Suppressor macrophage treated with lipopolysaccharide for 1 hour (primary cell): Measurements from ENCODE around the gene SEC14L1.
"Not testable (repeated sequence)": the region's sequence is repeated elsewhere in the genome, so short reads cannot be mapped to it uniquely, and the experiment has no call there.

Source experiments
- DNase-seq, 3 donors: peaks; one replicate each; pipeline ENCODE4 v3.0.0-alpha.2; 2020 to 2022

The SEC14L1 gene

DNA sequence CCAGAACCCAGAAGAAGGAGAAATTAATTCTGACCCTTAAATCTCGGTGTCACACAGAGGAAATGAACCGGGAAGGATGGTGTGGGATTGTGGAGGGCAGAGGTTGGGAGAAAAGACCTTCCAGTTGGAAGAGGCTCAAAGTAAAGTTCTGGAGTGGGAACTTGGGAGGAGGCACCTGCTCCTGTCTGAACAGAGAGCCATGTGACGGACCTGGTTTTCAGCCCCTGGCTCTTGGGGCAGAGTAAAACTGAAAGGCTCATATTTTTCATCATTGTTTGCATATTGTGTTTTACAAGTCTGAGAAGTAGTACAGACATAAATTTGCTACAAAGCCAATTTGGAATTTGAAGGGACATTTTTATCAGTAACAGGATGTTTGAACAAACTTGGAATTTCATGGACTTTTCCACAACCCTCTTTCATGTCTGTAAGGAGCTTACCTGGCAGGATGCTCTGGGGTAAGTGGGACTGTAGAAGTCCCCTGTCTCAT is 24.4 kb upstream of the SEC14L1 start:
- no peak for DNase-seq

DNA sequence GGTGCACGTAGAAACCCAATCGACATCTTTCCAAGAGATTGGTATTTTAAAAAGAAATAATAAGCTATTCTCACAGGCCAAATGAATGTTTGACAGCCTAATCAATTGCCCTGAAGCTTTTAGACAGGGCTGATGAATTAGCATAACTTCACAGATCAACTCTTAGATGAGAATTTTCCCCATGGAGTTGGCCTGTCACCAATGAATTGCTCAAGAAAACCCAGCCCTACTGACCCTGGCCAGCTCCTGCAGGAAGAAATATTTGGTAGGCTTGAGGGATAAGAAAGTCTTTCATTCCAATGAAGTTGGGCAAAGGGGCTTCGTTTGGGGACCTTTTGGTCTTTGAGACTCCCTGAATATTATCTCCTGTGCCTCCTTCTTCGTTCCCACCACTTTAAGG is 23.4 kb upstream of the SEC14L1 start:
- no peak for DNase-seq

DNA sequence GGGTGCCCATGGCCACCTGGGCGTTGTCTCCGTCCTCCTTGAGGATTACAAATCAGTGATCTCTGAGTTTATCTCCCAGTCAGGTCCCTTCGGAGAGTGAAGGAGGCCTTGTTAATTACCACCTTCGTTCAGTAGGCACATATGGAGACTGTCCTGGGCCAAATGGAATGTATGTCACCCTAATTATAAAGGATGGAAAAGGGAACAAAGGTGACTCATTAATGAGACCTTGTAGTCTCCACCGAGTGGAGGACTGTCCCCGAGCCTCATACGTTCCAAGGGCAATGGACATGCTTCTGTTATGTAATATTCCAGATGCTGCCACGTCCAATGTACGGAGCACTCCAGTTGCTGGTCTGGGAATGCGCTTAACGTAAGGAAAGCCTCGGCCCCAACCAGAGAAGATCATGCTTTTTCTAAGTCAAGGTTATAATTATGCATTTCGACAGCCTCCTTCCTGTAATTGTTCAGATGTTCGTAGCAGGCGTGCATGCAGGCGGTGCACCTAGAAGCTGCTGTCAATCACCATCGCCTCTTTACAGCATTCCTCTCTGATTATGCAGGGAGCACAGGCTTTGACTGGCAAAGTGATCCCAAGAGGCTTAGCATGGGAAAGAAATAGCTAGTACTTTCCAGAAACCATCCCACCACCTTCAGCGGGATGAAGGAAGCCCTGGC is 22.4 kb upstream of the SEC14L1 start:
- DNase-seq: no peak

DNA sequence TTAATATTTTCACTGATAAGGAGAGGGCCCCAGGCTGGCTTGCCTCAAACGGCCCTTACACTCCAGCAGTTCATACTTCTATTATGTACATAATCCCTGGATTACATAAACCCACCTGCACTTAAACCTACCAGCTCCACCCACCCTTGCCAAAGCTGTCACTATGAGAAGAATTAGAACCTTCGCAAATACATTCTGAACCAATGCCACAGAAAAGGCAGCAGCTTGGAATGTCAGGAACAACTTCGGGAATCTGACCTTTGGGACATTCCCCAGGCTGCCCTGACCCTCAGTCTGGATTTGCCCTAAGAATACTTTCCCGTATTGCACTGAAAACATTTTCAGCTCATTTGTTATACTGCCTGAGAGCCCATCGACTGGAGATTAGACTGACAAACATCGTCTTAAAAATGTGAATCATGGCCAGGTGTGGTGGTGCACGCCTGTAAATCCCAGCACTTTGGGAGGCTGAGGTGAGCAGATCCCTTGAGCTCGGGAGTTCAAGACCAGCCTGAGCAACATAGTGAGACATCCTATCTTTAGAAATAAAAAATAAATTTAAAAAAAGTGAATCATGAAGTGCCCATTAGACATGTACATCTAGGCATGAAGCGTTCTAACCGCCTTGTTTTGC is 21.0 kb upstream of the SEC14L1 start:
- no peak for DNase-seq

DNA sequence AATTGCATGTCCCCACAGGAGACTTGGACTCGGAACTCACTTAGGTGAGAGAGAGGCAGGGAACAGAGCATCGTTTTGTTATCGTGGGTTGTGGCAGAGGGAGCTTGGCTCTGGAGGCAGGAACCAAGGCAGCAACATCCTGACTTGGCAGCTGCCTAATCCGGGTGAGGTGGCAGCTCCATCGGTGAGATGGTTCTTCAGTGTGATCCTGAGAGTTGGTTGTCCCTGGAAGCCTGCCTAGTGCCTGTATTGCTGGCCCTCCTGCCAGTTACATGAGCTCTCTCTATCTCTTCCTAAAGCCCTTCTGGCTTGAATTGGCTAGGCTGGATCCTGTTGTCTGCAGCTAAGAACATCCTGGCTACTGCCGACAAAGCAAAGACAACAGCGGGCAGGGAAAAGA is 19.9 kb upstream of the SEC14L1 start:
- no peak for DNase-seq

DNA sequence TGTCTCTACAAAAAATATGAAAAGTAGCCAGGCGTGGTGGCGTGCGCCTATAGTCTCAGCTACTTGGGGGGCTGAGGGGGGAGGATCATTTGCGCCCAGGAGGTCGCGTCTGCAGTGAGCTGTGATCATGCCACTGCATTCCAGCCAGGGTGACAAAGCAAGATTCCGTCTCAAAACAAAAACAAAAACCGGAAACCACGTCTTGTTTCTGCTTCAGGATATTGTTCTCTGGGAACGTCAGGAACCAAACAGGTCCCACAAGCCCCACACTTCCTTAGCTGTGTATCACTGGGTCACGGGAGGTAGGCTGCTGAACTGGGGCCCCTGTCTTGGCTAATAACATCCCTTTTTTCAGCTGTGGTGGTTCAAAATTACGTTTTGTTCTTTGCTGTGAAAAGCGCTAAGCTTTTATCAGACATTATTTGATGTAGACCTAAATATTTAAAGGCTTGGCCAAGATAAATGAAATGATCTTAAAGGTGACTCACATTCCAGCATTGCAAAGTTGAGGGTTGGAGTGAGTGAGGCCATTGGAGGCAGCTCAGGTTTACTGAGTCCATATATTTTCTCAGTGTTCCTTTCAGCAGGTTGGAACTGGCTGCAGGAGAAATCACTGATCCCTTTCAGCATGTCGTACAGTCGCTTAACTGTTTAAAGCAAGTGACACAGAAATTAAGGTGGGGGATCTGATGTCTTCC is 16.4 kb upstream of the SEC14L1 start:
- peak; percentile 75 to 88 (median 80) for DNase-seq

DNA sequence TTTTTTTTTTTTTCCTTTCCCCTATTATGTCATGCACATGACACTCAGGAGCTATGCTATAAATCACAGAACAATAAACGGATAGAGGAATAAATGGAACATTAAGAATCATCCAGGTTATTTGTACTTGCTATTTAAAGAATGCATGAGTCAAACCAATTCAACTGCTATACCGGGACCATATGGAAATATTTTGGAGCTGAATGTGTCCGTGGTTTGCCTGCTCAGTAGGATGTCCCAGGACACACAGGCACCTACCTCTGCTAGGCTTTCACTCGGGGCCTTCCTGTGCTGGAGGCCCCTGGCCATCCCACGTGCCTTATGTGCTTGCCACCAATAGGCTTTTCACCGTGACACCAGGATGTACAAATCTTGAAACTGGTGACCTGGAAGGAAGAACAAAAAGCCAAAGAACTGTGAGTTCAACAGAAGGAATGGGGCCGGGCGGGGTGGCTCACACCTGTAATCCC is 15.3 kb upstream of the SEC14L1 start:
- no peak for DNase-seq

DNA sequence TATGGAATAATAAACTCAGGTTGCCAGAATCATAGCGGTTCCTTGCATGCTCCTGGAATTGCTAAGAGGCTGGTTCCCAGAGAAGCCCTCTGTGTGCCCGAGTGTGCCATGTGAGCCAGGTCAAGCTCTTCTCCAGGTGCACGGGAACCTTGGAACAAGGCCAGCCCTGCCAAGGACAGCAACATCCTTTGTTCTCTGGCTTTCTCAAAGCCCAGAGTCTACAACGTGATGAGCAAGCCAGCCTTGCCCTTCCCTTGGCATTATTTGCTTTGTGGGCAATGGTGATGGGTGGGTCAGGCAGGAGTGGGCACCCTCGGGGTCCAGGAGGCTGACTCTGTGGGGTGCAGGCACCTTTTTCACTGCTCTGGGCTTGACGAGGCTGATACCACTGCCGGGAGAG is 14.2 kb upstream of the SEC14L1 start:
- DNase-seq: no peak

DNA sequence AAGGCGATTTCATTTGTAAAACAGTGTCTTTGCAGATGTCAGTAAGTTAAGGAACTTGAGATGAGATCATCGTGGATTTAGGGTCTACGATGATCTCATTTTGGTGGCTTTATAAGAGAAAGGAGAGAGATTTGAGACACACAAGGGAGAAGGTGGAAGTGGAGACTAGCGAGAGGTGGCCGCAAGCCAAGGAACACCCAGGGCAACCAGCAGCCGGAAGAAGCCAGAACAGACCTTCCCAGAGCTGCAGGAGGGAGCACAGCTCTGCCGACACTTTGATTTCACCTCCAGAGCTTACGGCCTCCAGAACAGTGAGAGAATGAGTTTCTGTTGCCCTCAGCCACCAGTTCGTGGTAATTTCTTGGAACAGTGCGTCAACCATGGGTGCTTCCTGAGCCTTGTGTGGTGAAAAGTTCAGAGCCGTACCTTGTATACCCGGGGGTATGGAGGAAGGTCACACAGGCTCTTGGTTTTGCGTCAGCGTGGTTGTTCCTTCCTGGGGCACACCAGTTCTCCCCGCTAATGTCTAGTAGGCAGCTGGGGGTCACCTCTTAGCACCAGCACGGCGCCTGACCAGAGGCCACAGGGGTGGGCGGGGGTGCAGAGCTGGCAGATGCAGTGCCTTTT is 12.9 kb upstream of the SEC14L1 start:
- peak; percentile 71 to 78 (median 74) for DNase-seq

DNA sequence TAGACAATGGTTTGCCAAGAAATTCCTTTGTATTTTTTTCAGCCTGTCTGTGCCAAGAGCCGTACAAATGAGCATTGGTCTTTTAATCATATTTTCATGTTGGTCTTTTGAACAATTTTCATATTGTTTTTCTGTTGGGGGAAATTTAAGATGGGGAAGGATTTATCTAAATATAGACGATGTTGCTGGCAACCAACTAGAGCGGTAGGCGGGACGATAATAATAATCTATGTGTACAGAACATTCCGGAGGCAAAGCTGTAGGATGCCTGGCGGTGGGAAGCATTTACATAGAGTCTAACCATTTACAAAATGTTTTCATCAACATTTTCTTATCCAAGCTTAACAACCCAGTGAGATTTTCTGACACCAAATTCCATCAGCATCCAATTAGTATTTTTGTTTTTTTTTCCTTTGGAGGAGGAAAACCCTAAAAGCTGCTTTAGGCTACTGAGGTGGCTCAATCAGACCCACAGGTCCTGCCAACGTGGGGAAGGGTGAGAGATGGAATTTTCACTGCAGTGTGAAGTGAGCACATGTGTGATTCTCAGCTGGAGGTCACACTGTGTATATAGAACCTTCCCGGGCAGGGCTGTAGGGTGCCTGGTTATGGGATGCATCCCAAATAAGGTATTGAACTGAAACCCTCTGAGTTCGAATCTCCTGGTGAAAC is 11.7 kb upstream of the SEC14L1 start:
- DNase-seq: no peak

DNA sequence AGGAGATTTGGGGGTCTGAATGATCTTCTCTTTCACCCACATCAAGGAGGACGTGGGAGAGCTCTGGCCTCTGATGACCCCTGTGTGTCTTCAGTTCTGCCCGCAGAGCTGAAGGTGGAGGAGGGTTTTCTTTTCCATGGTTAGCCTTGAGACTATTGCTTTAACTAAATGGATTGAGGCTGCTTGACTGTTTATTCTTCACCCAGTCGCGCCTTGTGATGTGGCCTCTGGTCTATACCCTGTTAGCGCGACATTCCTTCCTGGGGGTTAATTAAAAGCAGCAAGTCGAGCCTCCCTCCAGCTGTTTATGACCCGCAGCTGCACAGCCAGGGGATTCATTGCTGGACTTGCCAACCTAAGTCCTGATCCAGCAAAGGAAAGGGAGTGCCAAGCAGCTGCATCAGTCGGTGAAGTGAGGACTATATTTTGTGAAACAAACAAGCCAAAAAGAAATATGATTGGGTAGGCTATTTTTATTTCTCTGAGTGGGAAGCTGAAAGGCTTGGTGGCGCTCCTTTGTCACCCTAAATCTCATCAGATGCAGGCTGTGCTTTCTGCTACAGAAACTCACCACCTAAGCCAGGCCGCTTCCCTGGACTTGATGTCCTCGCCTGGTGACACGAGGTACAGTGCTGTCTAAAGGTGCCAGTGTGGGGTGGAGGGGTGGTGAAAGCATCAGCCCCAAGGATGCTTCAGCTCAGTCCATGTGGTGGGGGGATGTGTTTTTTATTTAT is 11.0 kb upstream of the SEC14L1 start:
- no peak for DNase-seq

DNA sequence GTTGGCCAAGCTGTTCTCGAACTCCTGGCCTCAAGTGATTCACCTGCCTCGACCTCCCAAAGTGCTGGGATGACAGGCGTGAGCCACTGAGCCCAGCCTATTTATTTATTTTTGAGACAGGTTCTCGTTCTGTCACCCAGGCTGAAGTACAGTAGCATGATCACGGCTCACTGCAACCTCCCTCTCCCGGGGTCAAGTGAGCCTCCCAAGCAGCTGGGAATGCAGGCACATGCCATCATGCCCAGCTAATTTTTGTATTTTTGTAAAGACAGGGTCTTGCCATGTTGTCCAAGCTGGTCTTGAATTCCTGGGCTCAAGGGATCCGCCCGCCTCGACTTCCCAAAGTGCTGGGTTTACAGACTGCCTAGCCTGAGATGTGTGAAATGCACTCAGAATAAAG is 10.2 kb upstream of the SEC14L1 start:
- no peak for DNase-seq

DNA sequence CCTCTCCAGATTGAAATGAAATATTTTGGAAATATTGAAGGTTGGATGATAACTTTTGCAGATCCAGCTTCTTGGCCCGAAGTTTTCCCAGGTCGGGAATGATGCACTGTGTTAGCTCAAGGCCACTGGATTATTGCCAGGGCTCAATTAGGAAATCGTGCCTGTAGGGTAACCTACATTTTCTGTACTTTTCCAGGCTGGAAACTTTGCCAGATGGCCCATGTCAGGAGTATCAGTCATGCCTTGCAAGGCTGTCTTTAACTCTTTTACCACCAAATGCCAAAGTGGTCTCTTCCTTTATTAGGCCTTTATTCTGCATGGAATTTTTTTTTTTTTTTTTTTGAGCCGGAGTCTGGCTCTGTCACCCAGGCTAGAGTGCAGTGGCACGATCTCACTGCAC is 8.9 kb upstream of the SEC14L1 start:
- DNase-seq: no peak

DNA sequence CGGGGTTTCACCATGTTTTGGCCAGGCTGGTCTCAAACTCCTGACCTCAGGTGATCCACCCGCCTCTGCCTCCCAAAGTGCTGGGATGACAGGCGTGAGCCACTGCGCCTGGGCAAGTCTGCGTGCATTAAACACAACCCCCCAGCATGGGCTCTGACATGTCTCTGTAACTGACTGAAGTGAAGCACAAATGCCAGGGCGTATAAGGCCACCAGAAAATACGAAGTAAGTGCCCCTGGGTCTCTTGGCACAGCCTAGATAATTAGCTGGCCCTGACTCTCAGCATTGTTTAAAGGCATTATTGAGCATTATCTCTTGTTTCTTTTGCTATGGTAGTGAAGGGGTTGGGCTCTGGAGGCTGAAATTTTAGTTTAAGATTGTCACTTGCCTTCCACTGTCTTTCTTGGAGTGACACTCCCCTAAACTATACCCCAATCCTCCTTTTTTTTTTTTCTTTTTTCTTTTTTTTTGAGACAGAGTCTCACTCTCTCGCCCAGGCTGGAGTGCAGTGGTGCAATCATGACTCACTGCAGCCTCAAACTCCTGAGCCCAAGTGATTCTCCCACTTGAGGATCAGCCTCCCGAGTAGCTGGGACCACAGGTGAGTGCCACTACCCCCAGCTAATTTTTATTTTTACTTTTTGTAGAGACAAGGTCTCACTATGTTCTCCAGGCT is 8.2 kb upstream of the SEC14L1 start:
- DNase-seq: no peak

DNA sequence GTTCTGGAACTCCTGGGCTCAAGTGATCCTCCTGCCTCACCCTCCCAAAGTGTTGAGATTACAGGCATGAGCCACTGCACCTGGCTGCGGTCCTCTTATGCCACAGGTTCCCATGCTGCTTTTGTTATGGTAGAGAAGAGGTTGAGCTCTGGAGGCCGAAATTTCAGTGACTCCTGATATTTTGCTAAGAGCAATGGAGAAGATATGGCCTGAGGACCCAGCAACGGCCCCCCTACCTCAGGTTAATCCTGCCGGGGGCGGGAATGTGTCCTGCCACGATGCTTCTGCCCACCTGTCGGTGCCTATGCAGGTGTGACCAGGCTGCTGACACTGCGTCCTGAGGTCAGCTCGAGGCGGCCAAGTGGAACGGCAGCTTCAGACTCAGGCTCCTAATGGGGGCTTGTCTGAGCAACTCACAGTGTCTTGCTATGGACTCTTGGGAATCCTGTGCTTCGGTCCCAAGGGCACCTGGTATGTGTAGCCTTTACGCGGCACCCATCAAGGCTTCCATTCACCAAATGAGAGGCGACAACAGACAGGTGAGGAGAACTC is 7.6 kb upstream of the SEC14L1 start:
- DNase-seq: no peak

DNA sequence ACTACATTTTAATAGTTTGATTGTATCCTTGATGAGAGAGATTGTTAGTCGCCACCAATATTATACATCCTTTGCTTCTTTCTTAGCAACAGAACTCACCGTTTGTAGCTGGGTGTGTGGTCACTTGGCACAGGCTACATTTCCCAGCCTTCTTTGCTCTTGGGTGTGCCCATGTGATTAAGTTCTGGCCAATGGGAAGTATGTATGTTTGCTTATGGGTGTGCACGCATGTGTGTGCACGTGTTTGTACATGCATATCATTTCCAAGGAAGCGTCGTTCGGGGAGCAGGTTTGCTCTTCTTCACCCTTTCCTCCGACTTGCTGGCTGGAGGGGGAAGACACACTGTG is 4.4 kb upstream of the SEC14L1 start:
- DNase-seq: no peak

DNA sequence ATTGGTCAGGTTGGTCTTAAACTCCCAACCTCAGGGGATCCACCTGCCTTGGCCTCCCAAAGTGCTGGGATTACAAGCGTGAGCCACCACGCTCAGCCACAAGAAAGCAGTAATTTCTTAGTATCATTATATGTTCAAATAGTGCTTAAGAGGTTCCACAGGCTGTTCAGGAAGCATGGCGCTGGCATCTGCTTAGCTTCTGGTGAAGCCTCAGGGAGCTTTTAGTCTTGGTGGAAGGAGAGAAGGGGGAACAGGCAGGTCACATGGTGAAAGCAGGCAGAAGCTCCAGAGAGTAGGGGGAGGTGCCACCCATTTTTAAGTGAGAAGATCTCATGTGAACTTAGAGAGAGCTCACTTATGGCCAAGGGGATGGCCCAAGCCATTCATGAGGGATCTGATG is 3.7 kb upstream of the SEC14L1 start:
- no peak for DNase-seq

DNA sequence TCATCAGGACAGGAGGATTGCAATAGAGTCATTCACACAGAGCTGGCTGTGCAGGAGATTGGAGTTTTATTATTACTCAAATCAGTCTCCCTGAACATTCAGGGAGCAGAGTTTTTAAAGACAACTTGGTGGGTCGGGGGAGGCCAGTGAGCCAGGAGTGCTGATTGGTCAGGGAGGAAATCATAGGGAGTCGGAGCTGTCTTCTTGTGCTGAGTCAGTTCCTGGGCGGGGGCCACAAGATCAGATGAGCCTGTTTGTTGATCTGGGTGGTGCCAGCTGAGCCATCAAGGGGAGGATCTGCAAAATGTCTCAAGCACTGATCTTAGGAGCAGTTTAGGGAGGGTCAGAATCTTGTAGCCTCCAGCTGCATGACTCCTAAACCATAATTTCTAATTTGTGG is 2.9 kb upstream of the SEC14L1 start:
- not testable (repeated sequence) for DNase-seq

DNA sequence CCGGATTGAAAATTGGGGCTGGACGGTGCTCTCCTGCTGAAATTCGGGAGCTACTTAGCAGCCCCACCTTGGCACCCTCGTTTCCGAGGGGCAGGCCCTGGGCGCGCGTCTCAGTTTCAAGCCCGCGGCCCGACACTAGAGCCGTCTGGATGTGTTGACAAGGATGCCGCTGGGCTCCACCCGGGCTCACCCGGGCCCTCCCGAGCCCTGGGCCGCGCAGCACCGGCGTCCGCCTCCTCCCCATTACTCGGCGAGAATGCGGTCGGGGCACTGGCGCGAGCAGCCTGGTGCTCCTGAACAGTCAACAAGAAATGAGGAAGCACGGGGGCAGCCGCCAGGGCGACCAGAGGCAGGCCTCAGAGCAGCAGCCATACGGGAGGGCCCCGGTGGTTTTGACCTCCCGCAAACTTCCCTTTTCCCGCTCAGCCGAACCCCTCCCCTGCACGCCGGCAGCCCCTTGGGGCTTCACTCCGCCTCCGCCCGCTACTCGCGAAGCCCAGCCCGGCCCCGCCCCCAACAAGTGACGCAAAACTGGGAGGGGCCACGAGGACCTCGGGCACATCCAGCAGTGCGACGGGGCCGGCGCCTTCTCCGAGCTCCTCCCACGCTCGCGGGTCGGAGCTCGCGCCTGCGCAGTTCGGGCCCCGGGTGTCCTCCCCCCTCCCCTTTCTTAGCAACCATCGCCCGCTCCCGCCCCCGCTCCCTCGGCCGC is 447 bp upstream of the SEC14L1 start:
- peak; percentile 100 for DNase-seq

DNA sequence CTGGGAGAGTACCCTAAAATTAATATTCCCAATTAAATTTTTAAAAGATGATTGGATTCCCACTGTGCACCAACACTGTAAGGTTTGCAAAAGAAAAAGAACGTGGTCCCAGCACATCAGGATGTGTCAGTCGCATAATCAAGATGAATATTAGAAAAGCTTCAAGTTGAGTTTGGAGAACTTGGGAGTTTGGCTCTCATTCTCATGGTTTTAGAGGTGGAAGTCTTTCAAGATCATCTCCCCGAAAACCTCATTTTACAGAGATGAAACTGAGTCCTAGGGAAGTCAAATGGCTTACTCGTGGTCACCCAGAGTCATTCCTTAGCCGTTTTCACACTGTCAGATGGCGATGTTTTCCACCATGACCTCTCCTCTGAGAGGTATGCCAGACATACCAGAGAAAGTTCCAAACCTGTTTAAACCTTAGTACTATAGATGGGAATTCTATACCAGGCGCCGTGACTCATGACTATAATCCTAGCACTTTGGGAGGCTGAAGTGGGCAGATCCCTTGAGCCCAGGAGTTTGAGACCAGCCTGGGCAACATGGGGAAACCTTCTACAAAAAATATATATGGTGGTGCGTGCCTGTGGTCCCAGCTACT is 1.2 kb downstream of the SEC14L1 start:
- peak in 1 of 3 donors; percentile 21 for DNase-seq
